K562 (cell line): ENCODE measurements around the gene MYO1D. TPM values are rescaled to one million over a fixed set of nuclear protein-coding genes. Genes with fewer than 3 reads are reported as not detected.
A peak's percentile ranks its signal among the peaks of the same experiment; 100 is the strongest.

Experiments
- ADNP ChIP-seq: fragments of 200-800 bp; sonication (Bioruptor generic); IDR thresholded peaks from 2 replicates; pipeline ENCODE4 v1.6.1; 2016; ENCODE audit warnings: missing genetic modification characterization, missing compliant biosample characterization
- ARID3A ChIP-seq: IDR thresholded peaks from 2 replicates; pipeline ENCODE4 v1.6.1; 2012; ENCODE audit warnings: low read depth, low read length, improper control_type of control experiment, borderline replicate concordance
- ATF6 ChIP-seq: sonication (generic); formaldehyde crosslinking; IDR thresholded peaks from 2 replicates; pipeline ENCODE4 v1.4.0; 2020; ENCODE audit warnings: mild to moderate bottlenecking, missing genetic modification reagents
- HDGF ChIP-seq: fragments of 450-650 bp; IDR thresholded peaks from 2 replicates; pipeline ENCODE4 v1.6.1; 2016
- OTX1 ChIP-seq: fragments of 450-650 bp; formaldehyde crosslinking; IDR thresholded peaks from 2 replicates; pipeline ENCODE4 v1.4.0; 2022; ENCODE audit warnings: mild to moderate bottlenecking
- POLR2A ChIP-seq: fragments of 450-650 bp; conservative IDR thresholded peaks from 2 replicates; pipeline ENCODE4 v1.6.1; 2016
- RCOR1 ChIP-seq, 2 experiments: IDR thresholded peaks; 2 replicates each; pipeline ENCODE4 v1.6.1; 2012; ENCODE audit warnings: low read depth in 2 of 2, low read length in 2 of 2, borderline replicate concordance in 1 of 2, improper control_type of control experiment in 1 of 2
- RFX5 ChIP-seq: IDR thresholded peaks from 2 replicates; pipeline ENCODE4 v1.6.1; 2011; ENCODE audit warnings: low read depth, mild to moderate bottlenecking, improper control_type of control experiment, low read length
- SMC3 ChIP-seq: conservative IDR thresholded peaks from 2 replicates; pipeline ENCODE4 v1.6.1; 2011; ENCODE audit warnings: low read depth, low read length, improper control_type of control experiment; ENCODE audit not compliant: insufficient read depth
- SRF ChIP-seq, 2 experiments: fragments of 250-450, 450-650 bp in 1 of 2; sonication (Bioruptor Pico) in 1 of 2; sonication (generic) in 1 of 2; formaldehyde crosslinking; IDR thresholded peaks; 2 replicates each; pipeline versions ENCODE4 v1.5.0 to v1.5.1; 2020 to 2022; ENCODE audit warnings: mild to moderate bottlenecking in 1 of 2, missing genetic modification reagents in 1 of 2
- U2AF1 ChIP-seq: fragments of 200-400 bp; formaldehyde crosslinking; optimal IDR thresholded peaks from 2 replicates; pipeline ENCODE3; 2017; ENCODE audit warnings: mild to moderate bottlenecking, low read depth, low read length, moderate library complexity
- ZNF12 ChIP-seq: sonication (generic); formaldehyde crosslinking; IDR thresholded peaks from 2 replicates; pipeline ENCODE4 v1.4.0; 2020; ENCODE audit warnings: mild to moderate bottlenecking, missing genetic modification reagents
- ZNF316 ChIP-seq: fragments of 450-650 bp; IDR thresholded peaks from 2 replicates; pipeline ENCODE4 v1.6.1; 2016
- polyA plus RNA-seq, 8 experiments: library from polyadenylated mRNA; depleted of rRNA in 4 of 8; stranded (reverse) in 5 of 8; unstranded in 3 of 8; fragments of >200 nt; fragmentation: Nextera tagmentation in 2 of 8; fragmentation: Illumina TruSeq in 1 of 8; extraction: Ambion mirVana in 2 of 8; extraction: Trizol in 1 of 8; gene quantifications; 2 replicates each; pipeline versions ENCODE4 v1.2.1 to v1.2.3, GENCODE V29; 2011 to 2014; ENCODE audit warnings: inconsistent platforms in 1 of 8, missing spikeins in 1 of 8
- total RNA-seq, 7 experiments: library from RNA; depleted of rRNA in 6 of 7; stranded (reverse); fragments of >200 nt in 6 of 7; fragmentation: Illumina TruSeq in 2 of 7; extraction: Trizol in 2 of 7; gene quantifications; 2 replicates each; pipeline versions ENCODE4 v1.2.1 to v1.2.3, GENCODE V29; 2011 to 2021; ENCODE audit warnings: low replicate concordance in 1 of 7
- TF ChIP-seq, protein P1 (sequence below), 2 experiments: fragments of 450-650 bp; IDR thresholded peaks; 2 replicates each; pipeline ENCODE4 v1.6.1; 2016
- TF ChIP-seq, protein P2 (sequence below): fragments of 450-650 bp; IDR thresholded peaks from 2 replicates; pipeline ENCODE4 v1.7.1; 2018; ENCODE audit warnings: mild to moderate bottlenecking, low read depth; ENCODE audit not compliant: partially characterized antibody
- TF ChIP-seq, protein P3 (sequence below): fragments of 250-450 bp; sonication (Bioruptor Pico); IDR thresholded peaks from 2 replicates; pipeline ENCODE4 v1.4.0; 2020; ENCODE audit warnings: mild to moderate bottlenecking, moderate library complexity

The MYO1D gene
- total and polyA plus RNA-seq, 9 of the 15 experiments (the other 6 are each of a cell fraction or from before 2014, with no cell fraction given): 2.1 to 71.2 (median 45.4) TPM

- TF ChIP-seq SRF (CRISPR knock-in tag; IDR thresholded peaks at IDR 0.05) (0 out of 4 replicates have a peak, but pooled peaks of 1 of the 2 experiments have one; percentile 27), ARID3A (0 out of 2 replicates have a peak, but pooled peaks have one; percentile 16), RFX5 (no peak), HDGF (no peak), ATF6 (CRISPR knock-in tag) (no peak), ZNF316 (peak; percentile 91), RCOR1 (IDR thresholded peaks at IDR 0.05; ENCODE audit: borderline replicate concordance in 1 of 2, low read depth in 2 of 2, low read length in 2 of 2) (no peak), ADNP (no peak), SMC3 (0 out of 2 replicates have a peak, but pooled peaks have one; percentile 22), OTX1 (CRISPR knock-in tag) (no peak), POLR2A (peak; percentile 88), U2AF1 (peak; percentile 85), ZNF12 (CRISPR knock-in tag) (no peak)
- TF ChIP-seq, protein P1, sequence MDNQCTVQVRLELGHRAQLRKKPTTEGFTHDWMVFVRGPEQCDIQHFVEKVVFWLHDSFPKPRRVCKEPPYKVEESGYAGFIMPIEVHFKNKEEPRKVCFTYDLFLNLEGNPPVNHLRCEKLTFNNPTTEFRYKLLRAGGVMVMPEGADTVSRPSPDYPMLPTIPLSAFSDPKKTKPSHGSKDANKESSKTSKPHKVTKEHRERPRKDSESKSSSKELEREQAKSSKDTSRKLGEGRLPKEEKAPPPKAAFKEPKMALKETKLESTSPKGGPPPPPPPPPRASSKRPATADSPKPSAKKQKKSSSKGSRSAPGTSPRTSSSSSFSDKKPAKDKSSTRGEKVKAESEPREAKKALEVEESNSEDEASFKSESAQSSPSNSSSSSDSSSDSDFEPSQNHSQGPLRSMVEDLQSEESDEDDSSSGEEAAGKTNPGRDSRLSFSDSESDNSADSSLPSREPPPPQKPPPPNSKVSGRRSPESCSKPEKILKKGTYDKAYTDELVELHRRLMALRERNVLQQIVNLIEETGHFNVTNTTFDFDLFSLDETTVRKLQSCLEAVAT (IDR thresholded peaks at IDR 0.05): no peak
- TF ChIP-seq, protein P2, sequence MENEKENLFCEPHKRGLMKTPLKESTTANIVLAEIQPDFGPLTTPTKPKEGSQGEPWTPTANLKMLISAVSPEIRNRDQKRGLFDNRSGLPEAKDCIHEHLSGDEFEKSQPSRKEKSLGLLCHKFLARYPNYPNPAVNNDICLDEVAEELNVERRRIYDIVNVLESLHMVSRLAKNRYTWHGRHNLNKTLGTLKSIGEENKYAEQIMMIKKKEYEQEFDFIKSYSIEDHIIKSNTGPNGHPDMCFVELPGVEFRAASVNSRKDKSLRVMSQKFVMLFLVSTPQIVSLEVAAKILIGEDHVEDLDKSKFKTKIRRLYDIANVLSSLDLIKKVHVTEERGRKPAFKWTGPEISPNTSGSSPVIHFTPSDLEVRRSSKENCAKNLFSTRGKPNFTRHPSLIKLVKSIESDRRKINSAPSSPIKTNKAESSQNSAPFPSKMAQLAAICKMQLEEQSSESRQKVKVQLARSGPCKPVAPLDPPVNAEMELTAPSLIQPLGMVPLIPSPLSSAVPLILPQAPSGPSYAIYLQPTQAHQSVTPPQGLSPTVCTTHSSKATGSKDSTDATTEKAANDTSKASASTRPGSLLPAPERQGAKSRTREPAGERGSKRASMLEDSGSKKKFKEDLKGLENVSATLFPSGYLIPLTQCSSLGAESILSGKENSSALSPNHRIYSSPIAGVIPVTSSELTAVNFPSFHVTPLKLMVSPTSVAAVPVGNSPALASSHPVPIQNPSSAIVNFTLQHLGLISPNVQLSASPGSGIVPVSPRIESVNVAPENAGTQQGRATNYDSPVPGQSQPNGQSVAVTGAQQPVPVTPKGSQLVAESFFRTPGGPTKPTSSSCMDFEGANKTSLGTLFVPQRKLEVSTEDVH: peak; percentile 82
- TF ChIP-seq, protein P3, sequence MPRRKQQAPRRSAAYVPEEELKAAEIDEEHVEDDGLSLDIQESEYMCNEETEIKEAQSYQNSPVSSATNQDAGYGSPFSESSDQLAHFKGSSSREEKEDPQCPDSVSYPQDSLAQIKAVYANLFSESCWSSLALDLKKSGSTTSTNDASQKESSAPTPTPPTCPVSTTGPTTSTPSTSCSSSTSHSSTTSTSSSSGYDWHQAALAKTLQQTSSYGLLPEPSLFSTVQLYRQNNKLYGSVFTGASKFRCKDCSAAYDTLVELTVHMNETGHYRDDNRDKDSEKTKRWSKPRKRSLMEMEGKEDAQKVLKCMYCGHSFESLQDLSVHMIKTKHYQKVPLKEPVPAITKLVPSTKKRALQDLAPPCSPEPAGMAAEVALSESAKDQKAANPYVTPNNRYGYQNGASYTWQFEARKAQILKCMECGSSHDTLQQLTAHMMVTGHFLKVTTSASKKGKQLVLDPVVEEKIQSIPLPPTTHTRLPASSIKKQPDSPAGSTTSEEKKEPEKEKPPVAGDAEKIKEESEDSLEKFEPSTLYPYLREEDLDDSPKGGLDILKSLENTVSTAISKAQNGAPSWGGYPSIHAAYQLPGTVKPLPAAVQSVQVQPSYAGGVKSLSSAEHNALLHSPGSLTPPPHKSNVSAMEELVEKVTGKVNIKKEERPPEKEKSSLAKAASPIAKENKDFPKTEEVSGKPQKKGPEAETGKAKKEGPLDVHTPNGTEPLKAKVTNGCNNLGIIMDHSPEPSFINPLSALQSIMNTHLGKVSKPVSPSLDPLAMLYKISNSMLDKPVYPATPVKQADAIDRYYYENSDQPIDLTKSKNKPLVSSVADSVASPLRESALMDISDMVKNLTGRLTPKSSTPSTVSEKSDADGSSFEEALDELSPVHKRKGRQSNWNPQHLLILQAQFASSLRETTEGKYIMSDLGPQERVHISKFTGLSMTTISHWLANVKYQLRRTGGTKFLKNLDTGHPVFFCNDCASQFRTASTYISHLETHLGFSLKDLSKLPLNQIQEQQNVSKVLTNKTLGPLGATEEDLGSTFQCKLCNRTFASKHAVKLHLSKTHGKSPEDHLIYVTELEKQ (CRISPR knock-in tag): no peak
Observed at GRCh38 chr17:32444301-32445073, 432.4 kb downstream of the MYO1D start, which contains the start of gene PSMD11 (continued).
